A673 (cell line): ENCODE measurements around the gene MOCS2.

Experiments
- CTCF ChIP-seq: fragments of 300-800, 200-600 bp; sonication (generic); conservative IDR thresholded peaks from 2 replicates; pipeline ENCODE4 v1.5.1; 2017; ENCODE audit warnings: low read depth, mild to moderate bottlenecking, antibody characterized with exemption, low read length, moderate library complexity, mixed read lengths
- EZH2 ChIP-seq: fragments of 200-600 bp; sonication (generic); IDR thresholded peaks from 2 replicates; pipeline ENCODE4 v1.6.1; 2017; ENCODE audit warnings: borderline replicate concordance, low read depth, mild to moderate bottlenecking, mixed read lengths, antibody characterized with exemption, low read length; ENCODE audit not compliant: poor library complexity, severe bottlenecking

GRCh38 chr5:53109443-53110127 lies at the start of gene MOCS2:
- TF ChIP-seq CTCF = no peak
- TF ChIP-seq EZH2 = no peak
